CD4-positive, alpha-beta memory T cell (primary cell): ENCODE results near the gene PIP5KL1. TPM values are rescaled to one million over a fixed set of nuclear protein-coding genes. Genes with fewer than 3 reads are reported as not detected.
A peak's percentile ranks its signal among the peaks of the same experiment; 100 is the strongest.

ENCODE experiments used
- CTCF ChIA-PET: fragments of 350-600 bp; sonication (Branson Sonifier 250); formaldehyde crosslinking; loops from one replicate; lab custom pipeline; 2021; ENCODE audit warnings: inconsistent platforms; ENCODE audit not compliant: partially characterized antibody; lab: Charles Lee
- POLR2A ChIA-PET: fragments of 350-600 bp; sonication (Branson Sonifier 250); formaldehyde crosslinking; loops from one replicate; lab custom pipeline; 2021; ENCODE audit not compliant: partially characterized antibody; lab: Charles Lee
- DNase-seq, 5 donors: peaks; one replicate each; pipeline versions ENCODE4 v3.0.0 to v3.0.0-alpha.2; 2020 to 2022; ENCODE audit warnings: mixed read lengths in 1 of 5
- H3K27ac ChIP-seq: one replicate; pipeline ENCODE4 v1.7.0; 2013; ENCODE audit warnings: low read depth, low read length
- H3K27me3 ChIP-seq: 2 replicates; pipeline ENCODE4 v1.7.0; 2013; ENCODE audit warnings: mild to moderate bottlenecking, low read length, moderate library complexity; ENCODE audit not compliant: insufficient read depth
- H3K36me3 ChIP-seq: 2 replicates; pipeline ENCODE4 v1.7.0; 2013; ENCODE audit warnings: mild to moderate bottlenecking, low read length, moderate library complexity; ENCODE audit not compliant: insufficient read depth
- H3K4me1 ChIP-seq: 2 replicates; pipeline ENCODE4 v1.7.0; 2013; ENCODE audit warnings: mild to moderate bottlenecking, low read length, moderate library complexity; ENCODE audit not compliant: insufficient read depth
- H3K4me3 ChIP-seq, 2 donors: one replicate each; pipeline ENCODE4 v1.7.0; 2013; ENCODE audit warnings: low read length in 2 of 2, mild to moderate bottlenecking in 1 of 2
- H3K9me3 ChIP-seq, 2 donors: one replicate each; pipeline ENCODE4 v1.7.0; 2013; ENCODE audit warnings: low read length in 2 of 2, control low read depth in 1 of 2; ENCODE audit not compliant: control insufficient read depth in 1 of 2
- H3K27ac Mint-ChIP-seq, 7 donors: one replicate each; pipeline ENCODE4 v1.8.0; 2020 to 2021; ENCODE audit warnings: mixed read lengths in 7 of 7, mild to moderate bottlenecking in 6 of 7, inconsistent platforms in 3 of 7, moderate library complexity in 3 of 7
- H3K27me3 Mint-ChIP-seq, 2 donors: one replicate each; pipeline ENCODE4 v1.8.0; 2020 to 2021; ENCODE audit warnings: mixed read lengths in 2 of 2
- H3K36me3 Mint-ChIP-seq, 2 donors: one replicate each; pipeline ENCODE4 v1.8.0; 2020 to 2021; ENCODE audit warnings: mixed read lengths in 2 of 2, inconsistent platforms in 1 of 2, mild to moderate bottlenecking in 1 of 2
- H3K4me1 Mint-ChIP-seq, 4 donors: one replicate each; pipeline ENCODE4 v1.8.0; 2020 to 2021; ENCODE audit warnings: mixed read lengths in 4 of 4, mild to moderate bottlenecking in 1 of 4
- H3K4me3 Mint-ChIP-seq, 8 donors: one replicate each; pipeline ENCODE4 v1.8.0; 2020 to 2021; ENCODE audit warnings: mixed read lengths in 8 of 8, mild to moderate bottlenecking in 7 of 8, moderate library complexity in 6 of 8, inconsistent platforms in 3 of 8
- H3K9me3 Mint-ChIP-seq, 8 donors: one replicate each; pipeline ENCODE4 v1.8.0; 2020 to 2021; ENCODE audit warnings: mixed read lengths in 8 of 8, mild to moderate bottlenecking in 5 of 8, inconsistent platforms in 3 of 8, moderate library complexity in 1 of 8
- intact Hi-C: fragments of 100-400 bp; cut with micrococcal nuclease; formaldehyde crosslinking; loops from one replicate; pipeline ENCODE4 v1.15.1; 2023
- polyA plus RNA-seq, 2 donors: library from polyadenylated mRNA; unstranded; fragments of 300-500 nt; fragmentation: Illumina TruSeq; gene quantifications; one replicate each; pipeline ENCODE4 v1.2.3, GENCODE V29; 2021
- total RNA-seq, 2 experiments: library from RNA; stranded (reverse); gene quantifications; one replicate each; pipeline ENCODE4 v1.2.3, GENCODE V29; 2021

PIP5KL1 gene
- total and polyA plus RNA-seq, 4 experiments from 2014 or later = 0.26 to 1.8 (median 0.76) TPM

DNA sequence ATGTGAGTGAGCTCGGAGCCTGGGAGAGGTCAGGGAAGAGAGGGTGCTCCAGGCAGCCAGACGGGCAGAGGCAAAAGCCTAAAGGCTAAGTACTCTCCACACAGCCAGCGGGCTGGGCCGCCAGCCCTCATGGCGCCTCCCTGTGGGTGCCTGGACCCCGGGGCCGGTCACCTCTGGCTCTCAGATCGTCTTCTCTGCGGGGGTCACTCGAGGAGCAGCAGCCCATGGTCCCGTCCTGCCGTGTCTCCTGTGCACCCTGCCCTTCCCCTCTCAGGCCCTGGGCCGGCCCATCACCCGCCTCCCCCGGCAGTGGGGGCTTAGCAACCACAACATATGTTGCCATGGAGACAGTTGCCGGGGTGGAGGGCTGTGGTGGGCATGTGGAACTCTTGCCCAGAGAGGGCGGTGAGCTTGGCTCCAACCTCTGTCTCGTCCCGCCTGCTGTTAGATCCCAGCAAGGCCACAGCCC, 57.3 kb downstream of the PIP5KL1 start:
- intact Hi-C loops = loop anchor here (5.0 kb wide), 1 partner anchor 44 kb away; the partner anchor contains the start of gene ST6GALNAC4
- no peaks in the 10 kb centered on the region for H3K9me3 Mint-ChIP-seq
- ChIA-PET CTCF (interaction anchor here (0.7 to 2.5 kb wide), 5 partner anchors 18 to 284 kb away, joined by 3 to 11 read pairs (median 4); partner anchors contain the start of gene TOR2A), POLR2A (interaction anchor here (0.5 to 1.2 kb wide), 3 partner anchors 8 to 426 kb away, joined by 4 to 6 read pairs (median 5); partner anchors contain the start of gene TOR2A)
- H3K27ac Mint-ChIP-seq = no peak overlapping the region
- H3K27ac ChIP-seq = no peak overlapping the region
- no peaks in the 10 kb centered on the region for H3K9me3 ChIP-seq
- peaks cover 11% of the 10 kb centered on the region for H3K4me1 ChIP-seq
- H3K4me1 Mint-ChIP-seq = peaks cover 1 to 6% (median 4%) of the 10 kb centered on the region in 4 donors
- no peak overlapping the region for H3K4me3 Mint-ChIP-seq
- no peak for DNase-seq
- H3K4me3 ChIP-seq = no peak overlapping the region
- H3K27me3 ChIP-seq = no peaks in the 10 kb centered on the region
- H3K36me3 ChIP-seq = peaks cover 3% of the 10 kb centered on the region
- no peaks in the 10 kb centered on the region for H3K27me3 Mint-ChIP-seq
- H3K36me3 Mint-ChIP-seq = peaks cover 0 to 6% of the 10 kb centered on the region in 2 donors

DNA sequence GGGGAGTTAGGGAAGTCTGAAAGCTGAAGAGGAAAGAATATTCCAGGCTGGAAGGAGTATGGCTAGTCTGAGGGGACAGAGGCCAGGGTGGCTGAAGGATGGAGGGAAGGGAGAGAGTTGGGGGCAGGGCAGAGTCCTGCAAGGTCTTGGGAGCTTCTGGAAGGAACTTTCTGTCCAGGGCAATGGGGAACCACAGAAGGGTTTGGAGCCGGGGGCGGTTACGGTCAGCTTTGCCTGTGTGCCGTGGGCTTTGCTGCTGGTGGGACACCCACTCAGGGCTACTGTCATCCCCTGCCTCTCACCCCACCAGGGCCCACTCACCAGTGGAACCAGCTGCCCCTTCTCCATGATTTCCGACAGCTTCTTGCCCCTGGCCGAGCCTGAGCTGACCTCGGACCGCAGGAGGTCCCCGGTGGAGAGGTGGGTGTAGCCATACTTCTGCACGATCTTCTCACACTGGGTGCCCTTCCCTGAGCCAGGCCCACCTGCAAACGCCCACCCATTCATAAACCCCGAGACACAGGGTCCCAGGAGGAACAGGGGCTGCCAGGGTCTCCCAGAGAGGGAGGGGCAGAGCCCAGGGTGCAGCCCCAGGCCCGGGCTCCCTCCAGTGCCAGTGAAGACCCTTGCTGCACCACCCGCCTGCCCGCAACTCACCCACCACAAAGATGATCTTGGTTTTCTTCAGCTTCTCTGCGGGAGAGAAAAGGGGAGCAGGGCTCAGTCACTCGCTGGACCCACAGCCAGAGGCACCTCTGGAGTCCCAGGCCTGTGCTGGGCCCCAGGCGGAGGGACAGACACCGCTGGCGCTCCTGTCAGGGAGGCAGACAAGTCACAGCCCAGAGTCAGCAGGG, 58.0 kb downstream of the PIP5KL1 start:
- Histone ChIP-seq H3K27ac (no peak overlapping the region), H3K4me1 (peaks cover 4% of the 10 kb centered on the region), H3K36me3 (peaks cover 5% of the 10 kb centered on the region), H3K27me3 (no peaks in the 10 kb centered on the region), H3K9me3 (no peaks in the 10 kb centered on the region), H3K4me3 (no peak overlapping the region)
- intact Hi-C loops = loop anchor here (5.0 kb wide), 1 partner anchor 45 kb away; the partner anchor contains the start of gene ST6GALNAC4
- H3K36me3 Mint-ChIP-seq = peaks cover 0 to 6% of the 10 kb centered on the region in 2 donors
- no peak overlapping the region for H3K4me3 Mint-ChIP-seq
- DNase-seq = no peak
- CTCF ChIA-PET = interaction anchor here (1.2 to 2.5 kb wide), 5 partner anchors 10 to 283 kb away, joined by 3 to 11 read pairs (median 4); partner anchors contain the start of gene TOR2A
- H3K9me3 Mint-ChIP-seq = no peaks in the 10 kb centered on the region
- POLR2A ChIA-PET = interaction anchor here (1.2 kb wide), 1 partner anchor 7 kb away, joined by 4 read pairs; no protein-coding TSS in a partner anchor
- H3K27me3 Mint-ChIP-seq = no peaks in the 10 kb centered on the region
- peak overlapping the region in 2 of 7 donors; percentile 50 to 69 for H3K27ac Mint-ChIP-seq
- H3K4me1 Mint-ChIP-seq = peaks cover 0 to 1% (median 0%) of the 10 kb centered on the region in 4 donors

DNA sequence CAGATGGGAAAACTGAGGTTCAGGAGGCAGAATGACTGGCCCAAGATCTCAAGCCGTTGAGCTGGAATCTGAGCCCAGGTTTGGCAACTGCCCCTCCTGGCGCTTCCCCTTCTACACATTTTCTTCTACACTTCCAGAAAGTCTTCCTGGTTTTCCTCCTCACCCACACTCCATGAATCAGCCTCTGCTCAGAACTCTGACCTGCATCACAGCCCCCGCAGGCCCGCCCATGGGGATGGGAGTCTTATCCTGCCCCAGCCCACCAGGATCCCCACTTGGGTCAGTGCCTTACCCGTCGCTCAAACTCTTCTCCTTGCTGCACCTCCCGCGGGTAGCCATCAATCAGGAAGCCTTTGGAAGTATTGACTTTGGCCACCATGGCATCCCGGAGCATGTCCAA, 59.0 kb downstream of the PIP5KL1 start:
- Mint-ChIP-seq H3K36me3 (peaks cover 0 to 6% of the 10 kb centered on the region in 2 donors), H3K27me3 (no peaks in the 10 kb centered on the region), H3K4me1 (no peaks in the 10 kb centered on the region), H3K4me3 (no peak overlapping the region), H3K27ac (no peak overlapping the region), H3K9me3 (no peaks in the 10 kb centered on the region)
- Histone ChIP-seq H3K4me1 (peaks cover 4% of the 10 kb centered on the region), H3K36me3 (peaks cover 5% of the 10 kb centered on the region), H3K27ac (no peak overlapping the region), H3K9me3 (no peaks in the 10 kb centered on the region), H3K27me3 (no peaks in the 10 kb centered on the region), H3K4me3 (no peak overlapping the region)
- intact Hi-C loops = loop anchor here (2.0 to 5.0 kb wide), 3 partner anchors 46 to 281 kb away; partner anchors contain the start of genes CDK9 and ST6GALNAC4
- ChIA-PET POLR2A (no interaction called here), CTCF (interaction anchor here (1.2 to 5.7 kb wide), 10 partner anchors 8 to 284 kb away, joined by 3 to 47 read pairs (median 12); partner anchors contain the start of genes ST6GALNAC4 and TOR2A)
- no peak for DNase-seq

DNA sequence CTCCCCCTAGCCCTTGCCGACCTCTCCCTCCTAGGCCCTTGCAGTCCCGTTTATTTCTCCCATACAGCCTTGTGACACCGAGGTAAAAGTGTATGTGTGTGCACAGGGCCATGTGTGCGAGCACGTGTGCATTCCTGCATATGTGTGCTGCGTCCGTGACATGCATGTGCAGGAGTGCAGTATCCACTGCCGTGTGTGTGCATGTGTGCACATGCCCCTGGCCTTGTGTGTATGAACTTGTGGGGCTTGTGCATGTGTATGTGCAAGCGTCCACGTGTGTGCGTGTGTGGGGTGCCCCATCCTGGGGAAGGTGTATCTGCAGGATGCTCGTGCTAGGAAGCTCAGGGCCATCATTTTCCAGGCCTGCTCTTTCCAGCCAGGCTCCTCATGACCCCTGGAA, 59.7 kb downstream of the PIP5KL1 start:
- Histone ChIP-seq H3K27me3 (no peaks in the 10 kb centered on the region), H3K27ac (no peak overlapping the region), H3K4me1 (peaks cover 7% of the 10 kb centered on the region), H3K4me3 (no peak overlapping the region), H3K36me3 (peaks cover 5% of the 10 kb centered on the region), H3K9me3 (no peaks in the 10 kb centered on the region)
- Mint-ChIP-seq H3K27me3 (no peaks in the 10 kb centered on the region), H3K4me1 (peaks cover 1 to 6% (median 2%) of the 10 kb centered on the region in 4 donors), H3K27ac (peak overlapping the region in 2 of 7 donors; percentile 42 to 77), H3K36me3 (peaks cover 0 to 6% of the 10 kb centered on the region in 2 donors), H3K9me3 (no peaks in the 10 kb centered on the region), H3K4me3 (no peak overlapping the region)
- DNase-seq = no peak
- CTCF ChIA-PET = interaction anchor here (1.2 to 5.7 kb wide), 23 partner anchors 11 to 366 kb away, joined by 3 to 47 read pairs (median 11); partner anchors contain the start of genes ENG, SH2D3C, ST6GALNAC4 and ST6GALNAC6
- POLR2A ChIA-PET = interaction anchor here (1.7 to 2.0 kb wide), 4 partner anchors 18 to 136 kb away, joined by 4 to 20 read pairs (median 7); partner anchors contain the start of gene TOR2A
- intact Hi-C loops = loop anchor here (1.0 to 5.0 kb wide), 4 partner anchors 46 to 280 kb away; partner anchors contain the start of genes CDK9, ST6GALNAC4 and TOR2A

Other genes starting within 250 kb of the PIP5KL1 start
- under 1 TPM in 1 of 2 experiments, not detected in 1; 0.25 TPM for gene CFAP157, start 223.8 kb downstream of the PIP5KL1 start, total RNA-seq
- under 1 TPM; 0.14 to 0.22 TPM for gene CFAP157, start 223.8 kb downstream of the PIP5KL1 start, polyA plus RNA-seq
- 1 to 10 TPM; 7.3 to 8.4 TPM for gene PTRH1, start 215.1 kb downstream of the PIP5KL1 start, total RNA-seq
- gene PTRH1, start 215.1 kb downstream of the PIP5KL1 start, polyA plus RNA-seq = 10 to 100 TPM; 25.6 to 31.1 TPM
- 1 to 10 TPM; 2.5 to 2.6 TPM for gene TTC16, start 214.7 kb downstream of the PIP5KL1 start, total RNA-seq
- gene TTC16, start 214.7 kb downstream of the PIP5KL1 start, polyA plus RNA-seq = 1 to 10 TPM in 1 of 2 donors, under 1 TPM in 1; 0.09 to 1.8 TPM
- gene TOR2A, start 195.5 kb downstream of the PIP5KL1 start, total RNA-seq = 10 to 100 TPM; 14.3 to 18.4 TPM
- gene TOR2A, start 195.5 kb downstream of the PIP5KL1 start, polyA plus RNA-seq = 10 to 100 TPM; 23.2 to 27.1 TPM
- 10 to 100 TPM; 43.4 to 48.6 TPM for gene SH2D3C, start 152.1 kb downstream of the PIP5KL1 start, total RNA-seq
- 10 to 100 TPM in 1 of 2 donors, 1 to 10 TPM in 1; 8.7 to 51.5 TPM for gene SH2D3C, start 152.1 kb downstream of the PIP5KL1 start, polyA plus RNA-seq
- gene CDK9, start 144.7 kb downstream of the PIP5KL1 start, total RNA-seq = 100 to 1,000 TPM; 127 to 138 TPM
- gene CDK9, start 144.7 kb downstream of the PIP5KL1 start, polyA plus RNA-seq = 10 to 100 TPM; 35.4 to 63.6 TPM
- gene FPGS, start 127.9 kb downstream of the PIP5KL1 start, total RNA-seq = 100 to 1,000 TPM; 100 to 101 TPM
- gene FPGS, start 127.9 kb downstream of the PIP5KL1 start, polyA plus RNA-seq = 10 to 100 TPM; 49.4 to 54.6 TPM
- gene ENG, start 76.1 kb downstream of the PIP5KL1 start, total RNA-seq = 10 to 100 TPM; 13.7 to 13.8 TPM
- gene ENG, start 76.1 kb downstream of the PIP5KL1 start, polyA plus RNA-seq = 1 to 10 TPM; 2.0 to 4.2 TPM
- 10 to 100 TPM; 58.1 to 62.7 TPM for gene AK1, start 53.1 kb downstream of the PIP5KL1 start, total RNA-seq
- gene AK1, start 53.1 kb downstream of the PIP5KL1 start, polyA plus RNA-seq = under 1 TPM in 1 of 2 donors, not detected in 1; 0.53 TPM
- gene ST6GALNAC6, start 31.2 kb downstream of the PIP5KL1 start, total RNA-seq = 100 to 1,000 TPM; 125 to 127 TPM
- 10 to 100 TPM; 45.2 to 45.6 TPM for gene ST6GALNAC6, start 31.2 kb downstream of the PIP5KL1 start, polyA plus RNA-seq
- 10 to 100 TPM; 35.7 to 38.1 TPM for gene ST6GALNAC4, start 13.7 kb downstream of the PIP5KL1 start, total RNA-seq
- 10 to 100 TPM; 10.2 to 18.5 TPM for gene ST6GALNAC4, start 13.7 kb downstream of the PIP5KL1 start, polyA plus RNA-seq
- gene DPM2, start 7.1 kb upstream of the PIP5KL1 start, total RNA-seq = 10 to 100 TPM; 37.0 to 39.7 TPM
- 10 to 100 TPM; 41.0 to 43.1 TPM for gene DPM2, start 7.1 kb upstream of the PIP5KL1 start, polyA plus RNA-seq
- gene EEIG1, start 50.2 kb upstream of the PIP5KL1 start, total RNA-seq = 100 to 1,000 TPM; 516 to 550 TPM
- 100 to 1,000 TPM in 1 of 2 donors, 10 to 100 TPM in 1; 95.4 to 205 TPM for gene EEIG1, start 50.2 kb upstream of the PIP5KL1 start, polyA plus RNA-seq
- gene NAIF1, start 136.5 kb upstream of the PIP5KL1 start, total RNA-seq = 10 to 100 TPM; 13.3 to 13.8 TPM
- gene NAIF1, start 136.5 kb upstream of the PIP5KL1 start, polyA plus RNA-seq = 10 to 100 TPM; 11.3 to 15.2 TPM
- 10 to 100 TPM; 22.0 to 26.9 TPM for gene SLC25A25, start 137.5 kb upstream of the PIP5KL1 start, total RNA-seq
- gene SLC25A25, start 137.5 kb upstream of the PIP5KL1 start, polyA plus RNA-seq = 10 to 100 TPM; 13.4 to 17.6 TPM
- 10 to 100 TPM; 51.8 to 57.9 TPM for gene PTGES2, start 197.0 kb upstream of the PIP5KL1 start, total RNA-seq
- 10 to 100 TPM; 47.5 to 48.8 TPM for gene PTGES2, start 197.0 kb upstream of the PIP5KL1 start, polyA plus RNA-seq
- not detected for gene LCN2, start 218.7 kb upstream of the PIP5KL1 start, total RNA-seq
- gene LCN2, start 218.7 kb upstream of the PIP5KL1 start, polyA plus RNA-seq = not detected
- 10 to 100 TPM; 47.8 to 50.5 TPM for gene BBLN, start 229.5 kb upstream of the PIP5KL1 start, total RNA-seq
- 100 to 1,000 TPM; 110 to 136 TPM for gene BBLN, start 229.5 kb upstream of the PIP5KL1 start, polyA plus RNA-seq